Effector memory CD8-positive, alpha-beta T cell (primary cell): ENCODE results near the gene KCMF1.

ENCODE experiments used
- ATAC-seq: fragments of 150-1000 bp; cut with Tn5 transposase; replicated peaks from 2 replicates; pipeline ENCODE4 v1.10.0; 2021; ENCODE audit warnings: mild to moderate bottlenecking, moderate library complexity
- DNase-seq, 3 experiments: peaks; one replicate each; pipeline ENCODE4 v3.0.0; 2021
- H3K27ac Mint-ChIP-seq, 2 donors: one replicate each; pipeline ENCODE4 v1.8.0; 2022; ENCODE audit warnings: mild to moderate bottlenecking in 2 of 2, mixed read lengths in 2 of 2, moderate library complexity in 2 of 2
- H3K27me3 Mint-ChIP-seq, 2 donors: one replicate each; pipeline ENCODE4 v1.8.0; 2022; ENCODE audit warnings: mixed read lengths in 2 of 2
- H3K36me3 Mint-ChIP-seq: one replicate; pipeline ENCODE4 v1.8.0; 2022; ENCODE audit warnings: mild to moderate bottlenecking, moderate library complexity, mixed read lengths; ENCODE audit not compliant: insufficient read depth
- H3K4me1 Mint-ChIP-seq, 2 donors: one replicate each; pipeline ENCODE4 v1.8.0; 2022; ENCODE audit warnings: low read depth in 2 of 2, mixed read lengths in 2 of 2
- H3K4me3 Mint-ChIP-seq, 2 donors: one replicate each; pipeline ENCODE4 v1.8.0; 2022; ENCODE audit warnings: mild to moderate bottlenecking in 2 of 2, mixed read lengths in 2 of 2, moderate library complexity in 2 of 2
- H3K9me3 Mint-ChIP-seq, 2 donors: one replicate each; pipeline ENCODE4 v1.8.0; 2022; ENCODE audit warnings: mixed read lengths in 2 of 2

KCMF1 gene

DNA sequence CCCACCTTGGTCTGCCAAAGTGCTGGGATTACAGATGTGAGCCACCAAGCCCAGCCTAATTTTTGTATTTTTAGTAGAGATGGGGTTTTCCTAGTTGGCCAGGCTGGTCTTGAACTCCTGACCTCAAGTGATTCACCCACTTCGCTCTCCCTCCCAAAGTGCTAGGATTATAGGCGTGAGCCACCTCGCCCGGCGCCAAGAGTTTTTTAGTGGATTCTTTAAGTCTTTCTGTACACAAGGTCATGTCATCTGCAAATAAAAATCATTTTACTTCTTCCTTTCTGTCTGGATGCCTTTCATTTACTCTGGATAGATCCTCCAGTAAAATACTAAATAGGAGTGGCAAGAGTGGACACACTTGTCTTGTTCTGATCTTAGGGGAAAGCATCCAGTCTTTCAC is 61.7 kb downstream of the KCMF1 start:
- Mint-ChIP-seq H3K4me1 (peaks cover 6 to 23% of the 10 kb centered on the region in 2 donors), H3K27me3 (no peaks in the 10 kb centered on the region), H3K27ac (peak overlapping the region; percentile 55 to 68), H3K4me3 (no peak overlapping the region), H3K9me3 (no peaks in the 10 kb centered on the region), H3K36me3 (peaks cover 83% of the 10 kb centered on the region)
- DNase-seq, result no peak
- no peak for ATAC-seq

DNA sequence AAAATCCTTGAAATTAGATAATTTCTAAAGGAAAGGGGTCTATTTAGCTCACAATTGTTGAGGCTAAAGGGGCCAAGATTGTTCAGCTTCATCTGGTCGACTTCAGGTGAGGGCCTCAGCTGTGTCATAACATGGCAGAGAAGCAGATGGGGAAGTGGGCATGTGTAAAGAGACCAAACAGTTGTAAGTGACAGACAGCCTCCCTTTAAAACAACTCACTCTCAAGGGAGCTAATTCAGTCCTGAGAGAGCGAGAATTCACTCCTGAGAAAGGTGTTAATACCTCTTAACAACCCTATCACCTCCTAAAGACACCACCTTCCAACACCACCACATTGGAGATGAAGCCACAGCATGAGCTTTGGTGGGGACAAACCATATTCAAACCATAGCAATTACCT is 62.4 kb downstream of the KCMF1 start:
- H3K36me3 Mint-ChIP-seq, result peaks cover 83% of the 10 kb centered on the region
- no peaks in the 10 kb centered on the region for H3K9me3 Mint-ChIP-seq
- ATAC-seq, result no peak
- no peaks in the 10 kb centered on the region for H3K27me3 Mint-ChIP-seq
- peaks cover 6 to 27% of the 10 kb centered on the region in 2 donors for H3K4me1 Mint-ChIP-seq
- H3K4me3 Mint-ChIP-seq, result no peak overlapping the region
- peak overlapping the region; percentile 55 to 68 for H3K27ac Mint-ChIP-seq
- DNase-seq, result no peak

DNA sequence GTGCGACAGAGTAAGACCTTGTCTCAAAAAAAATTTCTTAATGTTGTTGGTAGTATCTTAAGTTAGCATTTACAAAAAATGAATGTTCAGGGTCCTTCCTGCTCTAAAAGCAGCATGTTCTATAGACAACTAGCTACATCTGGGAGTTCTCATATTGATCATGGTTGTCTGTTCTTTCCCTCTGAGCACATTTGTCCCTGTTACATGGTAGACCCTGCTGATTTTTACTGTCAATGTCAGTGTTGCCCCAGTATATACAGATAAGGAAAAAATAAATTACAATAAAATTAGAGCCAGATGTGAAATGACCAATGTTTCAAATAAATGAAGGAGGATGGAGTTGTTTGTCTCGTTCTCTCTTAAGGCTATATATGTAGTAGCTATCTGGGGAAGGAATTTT is 63.2 kb downstream of the KCMF1 start:
- Mint-ChIP-seq H3K4me3 (no peak overlapping the region), H3K9me3 (no peaks in the 10 kb centered on the region), H3K36me3 (peaks cover 82% of the 10 kb centered on the region), H3K27me3 (no peaks in the 10 kb centered on the region), H3K4me1 (peaks cover 6 to 29% of the 10 kb centered on the region in 2 donors), H3K27ac (peak overlapping the region in 1 of 2 donors; percentile 10)
- no peak for ATAC-seq
- DNase-seq, result no peak

DNA sequence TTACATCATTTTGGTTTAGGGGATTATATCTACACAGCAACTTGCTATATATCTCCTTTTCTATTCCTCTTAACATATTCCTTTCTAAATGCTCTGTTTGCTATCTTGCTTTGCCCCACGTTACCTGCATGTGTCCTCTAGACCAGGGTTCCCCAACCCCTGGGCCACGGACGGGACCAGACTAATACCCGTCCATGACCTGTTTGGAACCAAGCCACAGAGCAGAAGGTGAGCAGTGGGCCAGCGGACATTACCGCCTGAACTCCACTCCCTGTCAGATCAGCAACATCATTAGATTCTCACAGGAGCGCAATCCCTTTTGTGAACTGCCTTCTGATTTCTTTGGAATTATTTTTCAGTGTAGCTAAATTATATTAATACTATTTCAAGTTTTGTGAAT is 66.7 kb downstream of the KCMF1 start:
- no peak overlapping the region for H3K4me3 Mint-ChIP-seq
- H3K4me1 Mint-ChIP-seq, result peaks cover 11 to 41% of the 10 kb centered on the region in 2 donors
- peaks cover 71% of the 10 kb centered on the region for H3K36me3 Mint-ChIP-seq
- DNase-seq (no peak), ATAC-seq (no peak)
- no peaks in the 10 kb centered on the region for H3K27me3 Mint-ChIP-seq
- no peaks in the 10 kb centered on the region for H3K9me3 Mint-ChIP-seq
- no peak overlapping the region for H3K27ac Mint-ChIP-seq

DNA sequence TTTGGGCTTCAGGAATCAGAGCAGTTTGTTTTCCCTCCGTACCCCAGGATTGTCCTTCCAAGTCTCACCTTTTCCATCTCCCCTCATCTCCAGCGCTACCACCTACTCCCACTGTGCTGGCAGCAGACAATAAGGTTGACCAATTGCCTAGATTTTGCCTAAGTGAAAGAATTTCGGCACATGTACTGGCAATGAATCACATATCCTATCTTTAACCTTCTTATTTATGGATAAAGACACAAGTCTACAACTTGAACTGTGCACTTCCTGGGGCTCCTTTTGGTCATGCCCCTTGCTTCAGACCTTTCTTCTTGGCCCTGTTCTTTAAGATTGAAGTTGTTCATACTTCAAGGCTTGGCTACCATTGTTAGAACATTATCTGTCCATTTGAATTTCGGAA is 71.4 kb downstream of the KCMF1 start:
- Mint-ChIP-seq H3K4me3 (no peak overlapping the region), H3K9me3 (no peaks in the 10 kb centered on the region), H3K4me1 (peaks cover 10 to 39% of the 10 kb centered on the region in 2 donors), H3K36me3 (peaks cover 69% of the 10 kb centered on the region), H3K27ac (peak overlapping the region; percentile 39 to 93), H3K27me3 (no peaks in the 10 kb centered on the region)
- DNase-seq (no peak), ATAC-seq (no peak)

DNA sequence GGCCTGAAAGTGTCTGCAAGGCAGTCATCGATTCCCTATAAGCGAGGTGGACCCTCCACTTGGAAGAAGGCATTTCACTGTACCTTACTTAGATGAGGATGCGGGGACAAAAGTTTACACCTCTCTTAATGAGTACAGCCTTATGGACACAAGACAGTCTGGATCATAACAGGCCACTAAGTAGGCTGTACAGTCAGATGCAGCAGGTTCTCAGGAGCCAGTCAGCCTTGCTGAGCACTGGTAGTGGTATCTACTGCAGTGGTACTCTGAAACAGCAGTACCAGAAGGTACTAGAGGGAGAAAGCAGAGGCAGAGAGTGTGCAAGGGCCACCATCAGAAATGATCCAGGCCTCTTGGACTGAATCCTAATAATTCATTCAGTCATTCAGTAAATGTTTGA is 77.6 kb downstream of the KCMF1 start:
- Mint-ChIP-seq H3K4me1 (peaks cover 2% of the 10 kb centered on the region in 2 donors), H3K36me3 (peaks cover 58% of the 10 kb centered on the region), H3K4me3 (no peak overlapping the region), H3K9me3 (no peaks in the 10 kb centered on the region), H3K27ac (peak overlapping the region in 1 of 2 donors; percentile 61), H3K27me3 (no peaks in the 10 kb centered on the region)
- DNase-seq (no peak), ATAC-seq (no peak)

DNA sequence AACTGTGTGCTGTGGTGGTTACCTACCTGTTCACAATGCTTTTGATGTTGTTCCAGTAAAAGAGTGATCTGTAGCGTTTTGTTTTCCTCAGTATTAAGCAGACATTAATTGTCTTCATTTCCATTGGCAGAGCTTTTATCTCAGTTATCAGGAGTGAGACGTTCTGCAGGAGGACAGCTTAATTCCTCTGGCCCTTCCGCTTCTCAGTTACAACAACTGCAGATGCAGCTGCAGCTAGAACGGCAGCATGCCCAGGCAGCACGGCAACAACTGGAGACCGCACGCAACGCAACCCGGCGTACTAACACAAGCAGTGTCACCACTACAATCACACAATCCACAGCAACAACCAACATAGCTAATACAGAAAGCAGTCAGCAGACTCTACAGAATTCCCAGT is 78.3 kb downstream of the KCMF1 start:
- Mint-ChIP-seq H3K4me3 (no peak overlapping the region), H3K27me3 (no peaks in the 10 kb centered on the region), H3K27ac (no peak overlapping the region), H3K9me3 (no peaks in the 10 kb centered on the region), H3K4me1 (peaks cover 0 to 2% of the 10 kb centered on the region in 2 donors), H3K36me3 (peaks cover 58% of the 10 kb centered on the region)
- no peak for ATAC-seq
- no peak for DNase-seq

DNA sequence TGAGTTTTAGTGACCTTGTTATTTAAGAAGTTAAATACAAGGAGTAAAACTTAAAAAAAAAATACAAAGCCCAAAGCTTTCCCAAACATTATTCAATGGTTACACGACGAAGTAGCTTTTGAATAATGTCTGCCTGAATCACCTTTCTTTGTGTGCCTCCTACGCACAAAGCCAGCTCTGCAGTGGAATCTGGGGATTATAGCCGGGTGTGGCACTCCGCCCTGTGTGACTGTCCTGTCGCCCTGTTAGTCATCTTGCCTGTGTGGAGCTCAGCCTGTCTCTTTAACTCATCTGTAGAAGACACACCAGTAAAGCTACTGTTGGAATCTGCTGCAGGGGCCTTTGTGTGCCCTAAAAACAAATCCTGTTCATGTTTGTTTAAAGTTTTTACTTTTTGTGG is 82.8 kb downstream of the KCMF1 start:
- no peak overlapping the region for H3K4me3 Mint-ChIP-seq
- no peaks in the 10 kb centered on the region for H3K27me3 Mint-ChIP-seq
- DNase-seq, result no peak
- H3K4me1 Mint-ChIP-seq, result peaks cover 10 to 13% of the 10 kb centered on the region in 2 donors
- no peak overlapping the region for H3K27ac Mint-ChIP-seq
- peaks cover 41% of the 10 kb centered on the region for H3K36me3 Mint-ChIP-seq
- no peak for ATAC-seq
- H3K9me3 Mint-ChIP-seq, result no peaks in the 10 kb centered on the region

DNA sequence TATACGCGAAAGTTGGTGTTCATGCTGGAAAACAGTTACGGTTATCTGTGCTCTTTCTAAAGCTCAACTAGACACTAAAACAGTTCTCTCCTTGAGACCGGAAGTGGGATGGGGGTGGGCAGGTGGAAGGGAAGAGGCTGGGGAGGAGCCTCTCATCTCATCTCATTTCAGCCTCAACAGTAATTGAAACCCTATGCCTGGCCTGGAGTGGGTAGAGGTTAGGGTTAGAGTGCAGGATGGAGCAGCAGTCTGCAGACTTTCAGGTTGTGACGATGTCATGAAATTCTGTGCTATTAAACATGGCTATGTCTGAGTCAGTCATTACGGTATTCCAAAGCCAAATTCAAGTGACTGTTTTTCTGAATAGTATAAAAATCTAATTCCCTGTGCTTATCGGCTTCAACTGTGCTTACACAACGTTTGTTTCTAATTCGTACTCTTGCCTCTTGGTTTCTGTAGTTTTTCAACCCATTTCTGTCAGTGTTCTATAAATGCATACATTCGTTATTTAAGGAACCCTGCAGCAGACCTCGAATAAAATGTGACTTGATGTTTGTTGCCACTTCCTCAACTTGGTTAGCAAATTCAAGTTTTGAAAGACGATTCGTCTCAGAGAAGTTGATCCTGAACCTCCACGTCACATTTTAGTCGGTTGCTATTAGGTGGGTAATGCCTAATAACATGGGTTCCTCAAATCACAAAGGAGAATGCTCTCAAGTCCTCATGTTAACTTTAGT is 86.4 kb downstream of the KCMF1 start:
- H3K9me3 Mint-ChIP-seq, result no peaks in the 10 kb centered on the region
- no peak for ATAC-seq

DNA sequence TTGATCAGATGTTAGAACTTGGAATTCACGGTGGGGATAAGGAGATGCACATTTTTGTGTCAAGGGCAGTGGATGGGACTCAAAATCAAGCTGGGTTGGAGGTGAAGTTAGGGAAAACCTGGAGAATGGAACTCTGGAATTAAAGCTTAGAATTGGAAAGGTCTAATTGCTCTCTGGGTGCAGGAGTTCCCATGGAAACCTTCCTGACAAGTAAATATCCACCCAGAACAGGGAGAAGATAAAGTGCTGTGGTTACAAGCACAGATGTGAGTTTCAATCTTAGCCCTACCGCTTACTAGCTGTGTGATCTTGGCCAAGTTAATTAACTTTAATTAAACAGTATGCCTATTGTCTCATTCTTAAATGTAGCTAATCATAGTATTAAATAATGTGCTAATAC is 90.9 kb downstream of the KCMF1 start:
- Mint-ChIP-seq H3K27ac (no peak overlapping the region), H3K36me3 (no peaks in the 10 kb centered on the region), H3K4me1 (peaks cover 5 to 9% of the 10 kb centered on the region in 2 donors), H3K27me3 (peaks cover 30 to 38% of the 10 kb centered on the region in 2 donors), H3K4me3 (no peak overlapping the region), H3K9me3 (no peaks in the 10 kb centered on the region)
- ATAC-seq (no peak), DNase-seq (no peak)

More for the DNA sequence above, 86.4 kb downstream of the KCMF1 start:
- Mint-ChIP-seq H3K4me3 (no peak overlapping the region), H3K27me3 (no peaks in the 10 kb centered on the region), H3K4me1 (peaks cover 10 to 13% of the 10 kb centered on the region in 2 donors), H3K27ac (peak overlapping the region; percentile 10 to 13), H3K36me3 (peaks cover 27% of the 10 kb centered on the region)
- DNase-seq, result no peak

DNA sequence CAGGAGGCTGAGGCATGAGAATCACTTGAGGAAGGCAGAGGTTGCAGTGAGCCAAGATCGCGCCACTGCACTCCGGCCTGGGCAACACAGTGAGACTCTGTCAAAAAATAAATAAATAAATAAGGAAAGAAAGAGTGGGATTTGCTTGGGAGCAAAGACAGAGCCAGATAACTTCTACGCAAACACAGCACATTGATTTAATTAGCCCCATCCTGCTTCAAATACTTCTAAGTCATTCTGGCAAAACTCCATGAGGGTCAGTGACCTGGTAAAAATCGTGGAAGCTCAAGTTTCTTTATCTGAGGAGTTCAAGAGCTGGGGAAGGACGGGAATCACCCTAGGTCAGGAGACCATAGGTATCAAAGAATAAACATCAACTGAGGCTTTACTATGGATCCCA is 91.6 kb downstream of the KCMF1 start:
- DNase-seq (no peak), ATAC-seq (no peak)
- H3K27me3 Mint-ChIP-seq, result peaks cover 37 to 44% of the 10 kb centered on the region in 2 donors
- H3K9me3 Mint-ChIP-seq, result no peaks in the 10 kb centered on the region
- peaks cover 0 to 7% of the 10 kb centered on the region in 2 donors for H3K4me1 Mint-ChIP-seq
- no peaks in the 10 kb centered on the region for H3K36me3 Mint-ChIP-seq
- H3K27ac Mint-ChIP-seq, result no peak overlapping the region
- H3K4me3 Mint-ChIP-seq, result no peak overlapping the region

DNA sequence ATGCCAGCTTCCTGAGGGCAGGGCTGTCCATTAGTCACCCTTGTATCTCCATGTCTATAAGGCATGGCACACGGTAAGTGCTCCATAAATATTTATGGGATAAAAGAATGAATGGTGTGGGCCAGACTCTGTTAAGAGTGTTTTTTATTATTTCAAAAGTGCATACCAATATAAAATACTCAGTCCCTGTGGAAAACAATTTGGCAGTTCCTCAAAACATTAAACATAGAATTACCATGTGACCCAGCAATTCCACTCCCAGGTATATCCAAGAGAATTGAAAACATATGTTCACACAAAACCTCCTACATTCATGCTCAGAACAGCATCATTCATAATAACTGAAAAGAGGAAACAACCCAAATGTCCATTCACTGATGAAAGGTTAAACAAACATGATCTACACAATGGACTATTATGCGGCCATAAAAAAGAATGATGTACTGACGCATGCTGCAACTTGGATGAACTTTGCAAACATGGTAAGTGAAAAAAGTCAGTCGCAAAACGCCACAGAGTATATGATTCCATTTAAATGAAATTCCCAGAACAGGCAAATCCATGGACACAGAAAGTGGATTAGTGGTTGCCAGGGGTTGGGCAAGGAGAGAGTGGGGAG is 93.1 kb downstream of the KCMF1 start:
- peaks cover 0 to 6% of the 10 kb centered on the region in 2 donors for H3K4me1 Mint-ChIP-seq
- no peak overlapping the region for H3K27ac Mint-ChIP-seq
- H3K36me3 Mint-ChIP-seq, result no peaks in the 10 kb centered on the region
- peaks cover 38 to 48% of the 10 kb centered on the region in 2 donors for H3K27me3 Mint-ChIP-seq
- H3K9me3 Mint-ChIP-seq, result no peaks in the 10 kb centered on the region
- H3K4me3 Mint-ChIP-seq, result no peak overlapping the region
- ATAC-seq (no peak), DNase-seq (no peak)

DNA sequence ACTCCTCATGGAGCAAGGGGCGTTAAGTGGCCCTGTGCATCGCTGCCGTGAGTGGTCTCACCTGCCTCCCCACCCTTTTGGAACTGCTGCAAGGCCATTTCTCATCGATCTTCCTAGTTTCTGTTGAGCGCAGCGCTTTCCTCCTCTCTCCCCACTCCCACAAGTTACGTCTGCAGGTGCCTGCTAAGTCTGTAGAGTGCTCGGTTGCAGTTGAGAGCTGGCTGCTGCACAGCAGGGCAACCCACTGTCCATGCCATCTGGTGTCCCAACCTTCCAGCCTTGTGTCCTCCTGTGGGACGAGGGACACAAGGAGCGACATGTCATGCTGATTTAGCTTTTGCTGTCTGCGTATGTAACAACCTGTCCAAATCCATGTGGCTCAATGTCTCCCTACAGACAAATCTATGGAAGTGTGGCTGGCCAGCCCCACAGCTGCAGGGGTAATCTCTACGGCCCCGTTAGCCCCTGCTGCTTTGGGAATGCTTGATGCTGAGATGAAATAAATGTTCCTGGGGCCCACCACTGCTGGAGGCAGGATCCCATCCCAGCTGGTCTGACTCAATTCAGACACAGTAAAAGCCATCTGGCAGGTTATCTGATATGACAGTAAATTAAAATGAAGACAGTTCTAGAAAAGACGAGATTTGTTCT is 94.1 kb downstream of the KCMF1 start:
- H3K4me1 Mint-ChIP-seq, result peaks cover 0 to 6% of the 10 kb centered on the region in 2 donors
- H3K36me3 Mint-ChIP-seq, result no peaks in the 10 kb centered on the region
- DNase-seq (no peak), ATAC-seq (no peak)
- H3K27me3 Mint-ChIP-seq, result peaks cover 38 to 48% of the 10 kb centered on the region in 2 donors
- H3K9me3 Mint-ChIP-seq, result no peaks in the 10 kb centered on the region
- H3K4me3 Mint-ChIP-seq, result no peak overlapping the region
- no peak overlapping the region for H3K27ac Mint-ChIP-seq
